Measurements from ENCODE around the gene SDK2. TPM values are rescaled to one million over a fixed set of nuclear protein-coding genes. Genes with fewer than 3 reads are reported as not detected.

SDK2 gene
- total RNA-seq, 1 experiment from 2014 or later, result 0.67 TPM

DNA sequence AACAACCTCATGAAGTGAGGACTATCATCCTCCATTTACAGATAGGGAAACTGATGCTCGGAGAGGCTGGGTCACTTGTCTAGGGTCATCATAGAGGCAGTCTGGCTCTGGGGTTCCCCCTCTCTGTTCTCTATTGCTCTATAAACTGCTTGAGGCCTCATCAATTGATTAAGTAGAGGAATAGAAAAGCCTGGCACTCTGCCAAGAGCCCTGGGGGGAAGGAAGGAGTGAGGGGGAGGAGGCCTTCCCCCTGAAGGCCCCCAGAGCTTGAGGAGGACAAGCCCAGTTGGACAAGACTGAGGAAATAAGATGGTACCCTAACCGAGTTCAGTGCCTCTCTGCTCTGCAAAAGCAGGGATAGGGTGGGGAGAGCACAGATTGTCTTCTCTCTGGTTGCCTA is 21.0 kb downstream of the SDK2 start:
- POLR2A ChIA-PET (ENCODE audit: low non-redundant PET), result no interaction called here

DNA sequence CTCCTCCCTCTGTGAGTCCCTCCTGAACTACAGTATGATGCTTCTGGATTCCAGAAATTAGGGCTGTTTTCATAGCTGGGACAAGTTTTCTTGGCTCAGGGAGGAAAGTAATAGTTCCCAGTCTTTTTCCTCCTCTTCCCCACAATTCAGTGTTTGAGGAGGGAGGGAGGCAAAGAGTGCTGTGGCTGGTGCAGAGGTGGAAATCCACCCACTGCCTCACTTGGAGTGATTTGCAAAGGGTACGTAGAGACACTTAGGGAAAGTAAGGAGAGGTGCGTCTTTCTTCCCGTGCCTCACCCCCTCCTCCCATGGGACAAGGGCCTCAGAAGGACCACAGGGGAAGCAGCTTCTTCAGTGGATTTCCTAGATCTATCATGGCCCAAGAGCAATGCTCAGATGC is 21.9 kb downstream of the SDK2 start:
- Histone ChIP-seq H3K4me1 (ENCODE audit: insufficient read depth, low read length, poor library complexity, severe bottlenecking) (no peaks in the 10 kb centered on the region), H3K4me3 (ENCODE audit: low read depth, low read length, poor library complexity, severe bottlenecking) (no peak overlapping the region), H3K9me3 (ENCODE audit: low read depth, low read length, poor library complexity, severe bottlenecking) (no peaks in the 10 kb centered on the region), H3K27me3 (replicated peaks; ENCODE audit: insufficient read depth, low read depth, low read length, poor library complexity) (peaks cover 2% of the 10 kb centered on the region), H3K36me3 (ENCODE audit: insufficient read depth, low read length, poor library complexity, severe bottlenecking) (no peaks in the 10 kb centered on the region), H3K27ac (ENCODE audit: low read depth, low read length, poor library complexity, severe bottlenecking) (no peak overlapping the region)
- no peak for DNase-seq (ENCODE audit: low spot score)
- CTCF ChIA-PET, result no interaction called here
- POLR2A ChIA-PET (ENCODE audit: low non-redundant PET), result no interaction called here
- intact Hi-C loops (cut with micrococcal nuclease; ENCODE audit: unreplicated experiment), result no loop called here
- TF ChIP-seq, protein P1, sequence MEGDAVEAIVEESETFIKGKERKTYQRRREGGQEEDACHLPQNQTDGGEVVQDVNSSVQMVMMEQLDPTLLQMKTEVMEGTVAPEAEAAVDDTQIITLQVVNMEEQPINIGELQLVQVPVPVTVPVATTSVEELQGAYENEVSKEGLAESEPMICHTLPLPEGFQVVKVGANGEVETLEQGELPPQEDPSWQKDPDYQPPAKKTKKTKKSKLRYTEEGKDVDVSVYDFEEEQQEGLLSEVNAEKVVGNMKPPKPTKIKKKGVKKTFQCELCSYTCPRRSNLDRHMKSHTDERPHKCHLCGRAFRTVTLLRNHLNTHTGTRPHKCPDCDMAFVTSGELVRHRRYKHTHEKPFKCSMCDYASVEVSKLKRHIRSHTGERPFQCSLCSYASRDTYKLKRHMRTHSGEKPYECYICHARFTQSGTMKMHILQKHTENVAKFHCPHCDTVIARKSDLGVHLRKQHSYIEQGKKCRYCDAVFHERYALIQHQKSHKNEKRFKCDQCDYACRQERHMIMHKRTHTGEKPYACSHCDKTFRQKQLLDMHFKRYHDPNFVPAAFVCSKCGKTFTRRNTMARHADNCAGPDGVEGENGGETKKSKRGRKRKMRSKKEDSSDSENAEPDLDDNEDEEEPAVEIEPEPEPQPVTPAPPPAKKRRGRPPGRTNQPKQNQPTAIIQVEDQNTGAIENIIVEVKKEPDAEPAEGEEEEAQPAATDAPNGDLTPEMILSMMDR (conservative IDR thresholded peaks at IDR 0.05; ENCODE audit: low read depth, low read length), result no peak
- no peak for TF ChIP-seq EZH2 (IDR thresholded peaks at IDR 0.05; ENCODE audit: borderline replicate concordance, low read depth, low read length, poor library complexity, severe bottlenecking)
- BruUV-seq (replicated peaks), result no TSS peak

More for the DNA sequence above, 21.0 kb downstream of the SDK2 start:
- TF ChIP-seq, protein P1 (conservative IDR thresholded peaks at IDR 0.05; ENCODE audit: low read depth, low read length), result no peak
- no peak for TF ChIP-seq EZH2 (IDR thresholded peaks at IDR 0.05; ENCODE audit: borderline replicate concordance, low read depth, low read length, poor library complexity, severe bottlenecking)
- H3K36me3 ChIP-seq (ENCODE audit: insufficient read depth, low read length, poor library complexity, severe bottlenecking), result no peaks in the 10 kb centered on the region
- CTCF ChIA-PET, result no interaction called here
- no TSS peak for BruUV-seq (replicated peaks)
- intact Hi-C loops (cut with micrococcal nuclease; ENCODE audit: unreplicated experiment), result no loop called here
- no peaks in the 10 kb centered on the region for H3K9me3 ChIP-seq (ENCODE audit: low read depth, low read length, poor library complexity, severe bottlenecking)
- H3K27me3 ChIP-seq (replicated peaks; ENCODE audit: insufficient read depth, low read depth, low read length, poor library complexity), result peaks cover 2% of the 10 kb centered on the region
- no peak overlapping the region for H3K4me3 ChIP-seq (ENCODE audit: low read depth, low read length, poor library complexity, severe bottlenecking)
- H3K27ac ChIP-seq (ENCODE audit: low read depth, low read length, poor library complexity, severe bottlenecking), result no peak overlapping the region
- no peaks in the 10 kb centered on the region for H3K4me1 ChIP-seq (ENCODE audit: insufficient read depth, low read length, poor library complexity, severe bottlenecking)
- DNase-seq (ENCODE audit: low spot score), result no peak

GRCh38 chr17:73621685-73622084 is 22.6 kb downstream of the SDK2 start:
- intact Hi-C loops (cut with micrococcal nuclease; ENCODE audit: unreplicated experiment), result no loop called here
- no peak for DNase-seq (ENCODE audit: low spot score)
- CTCF ChIA-PET, result no interaction called here
- Histone ChIP-seq H3K4me1 (ENCODE audit: insufficient read depth, low read length, poor library complexity, severe bottlenecking) (no peaks in the 10 kb centered on the region), H3K27me3 (replicated peaks; ENCODE audit: insufficient read depth, low read depth, low read length, poor library complexity) (peaks cover 2% of the 10 kb centered on the region), H3K36me3 (ENCODE audit: insufficient read depth, low read length, poor library complexity, severe bottlenecking) (no peaks in the 10 kb centered on the region), H3K27ac (ENCODE audit: low read depth, low read length, poor library complexity, severe bottlenecking) (no peak overlapping the region), H3K9me3 (ENCODE audit: low read depth, low read length, poor library complexity, severe bottlenecking) (no peaks in the 10 kb centered on the region), H3K4me3 (ENCODE audit: low read depth, low read length, poor library complexity, severe bottlenecking) (no peak overlapping the region)
- POLR2A ChIA-PET (ENCODE audit: low non-redundant PET), result no interaction called here
- BruUV-seq (replicated peaks), result no TSS peak
- TF ChIP-seq, protein P1 (conservative IDR thresholded peaks at IDR 0.05; ENCODE audit: low read depth, low read length), result no peak
- no peak for TF ChIP-seq EZH2 (IDR thresholded peaks at IDR 0.05; ENCODE audit: borderline replicate concordance, low read depth, low read length, poor library complexity, severe bottlenecking)
